ENCODE data around the gene MORN2. TPM values are rescaled to one million over a fixed set of nuclear protein-coding genes. Genes with fewer than 3 reads are reported as not detected.
A peak's percentile ranks its signal among the peaks of the same experiment; 100 is the strongest.

MORN2 gene
- total and polyA plus RNA-seq, 2 of the 13 experiments (the other 11 are each of a cell fraction or from before 2014, with no cell fraction given), result 7.0 to 28.0 TPM

DNA sequence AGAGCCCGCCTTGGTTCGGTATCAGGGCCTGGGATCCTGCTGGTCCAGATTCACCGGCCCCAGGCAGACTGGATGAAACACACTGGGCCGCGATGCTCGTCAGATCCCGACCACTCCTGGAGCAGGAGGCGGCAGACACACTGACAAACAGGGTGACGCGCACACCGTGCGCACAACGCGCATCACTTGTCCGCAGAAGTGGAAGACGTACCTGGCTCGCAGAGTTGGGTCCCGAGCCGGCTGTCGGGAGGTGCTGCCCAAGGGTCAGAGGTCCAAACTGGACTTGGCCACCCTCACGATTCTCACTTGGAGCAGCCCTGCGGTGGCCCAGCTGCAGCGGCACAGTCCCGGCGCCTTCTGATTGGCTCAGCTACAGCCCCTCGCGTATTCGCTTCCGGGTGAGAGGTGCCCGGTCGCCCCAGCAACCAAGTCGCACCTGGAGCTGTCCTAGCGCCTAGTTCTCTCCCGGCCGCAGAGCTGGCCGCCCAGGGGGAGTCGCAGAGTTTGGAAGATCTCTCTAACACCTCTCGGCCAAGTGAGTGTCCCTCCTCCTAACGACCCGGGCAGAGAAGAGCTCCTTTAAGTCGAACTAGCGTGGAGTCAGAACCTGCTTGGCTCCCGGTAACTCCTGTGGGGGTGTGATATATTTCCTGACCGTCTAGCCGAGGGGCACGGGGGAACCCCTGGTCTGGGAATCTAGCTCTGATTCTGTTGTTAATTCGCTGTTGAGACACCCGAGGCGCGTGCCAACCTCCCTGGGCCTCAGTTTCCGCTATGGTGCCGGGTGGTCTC, at the start of gene MORN2, which contains the start of gene DHX57 (continued):
- TF ChIP-seq MAFF (IDR thresholded peaks at IDR 0.05; ENCODE audit: low read depth, low read length), result no peak
- TF ChIP-seq MTA1 (CRISPR knock-in tag; IDR thresholded peaks at IDR 0.05; ENCODE audit: borderline replicate concordance), result peak; percentile 76; the same call in 1 of the 2 replicates
- TF ChIP-seq ZNF850 (CRISPR knock-in tag; conservative IDR thresholded peaks at IDR 0.05), result no peak
- TF ChIP-seq, protein P1, sequence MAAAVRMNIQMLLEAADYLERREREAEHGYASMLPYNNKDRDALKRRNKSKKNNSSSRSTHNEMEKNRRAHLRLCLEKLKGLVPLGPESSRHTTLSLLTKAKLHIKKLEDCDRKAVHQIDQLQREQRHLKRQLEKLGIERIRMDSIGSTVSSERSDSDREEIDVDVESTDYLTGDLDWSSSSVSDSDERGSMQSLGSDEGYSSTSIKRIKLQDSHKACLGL (CRISPR knock-in tag; IDR thresholded peaks at IDR 0.05), result peak; percentile 67; the same call in 1 of the 2 replicates
- no peak for TF ChIP-seq HHEX (CRISPR knock-in tag; IDR thresholded peaks at IDR 0.05)
- TF ChIP-seq TAF15 (IDR thresholded peaks at IDR 0.05; ENCODE audit: low read depth, low read length, poor library complexity, severe bottlenecking), result no peak
- TF ChIP-seq SALL1 (CRISPR knock-in tag; IDR thresholded peaks at IDR 0.05), result peak; percentile 96
- peak; percentile 68 for TF ChIP-seq MED1 (CRISPR knock-in tag; IDR thresholded peaks at IDR 0.05)
- peak; percentile 51 for TF ChIP-seq ZNF547 (CRISPR knock-in tag; IDR thresholded peaks at IDR 0.05)
- peak; percentile 9; the same call in 1 of the 2 replicates for TF ChIP-seq SP4 (CRISPR knock-in tag; IDR thresholded peaks at IDR 0.05)
- TF ChIP-seq CENPX (CRISPR knock-in tag; IDR thresholded peaks at IDR 0.05), result no peak
- peak; percentile 65; the same call in 1 of the 2 replicates for TF ChIP-seq ATF1 (CRISPR knock-in tag; IDR thresholded peaks at IDR 0.05)
- TF ChIP-seq MYC (CRISPR knock-in tag; IDR thresholded peaks at IDR 0.05; ENCODE audit: borderline replicate concordance), result peak; percentile 81; the same call in 1 of the 2 replicates
- TF ChIP-seq, protein P2, sequence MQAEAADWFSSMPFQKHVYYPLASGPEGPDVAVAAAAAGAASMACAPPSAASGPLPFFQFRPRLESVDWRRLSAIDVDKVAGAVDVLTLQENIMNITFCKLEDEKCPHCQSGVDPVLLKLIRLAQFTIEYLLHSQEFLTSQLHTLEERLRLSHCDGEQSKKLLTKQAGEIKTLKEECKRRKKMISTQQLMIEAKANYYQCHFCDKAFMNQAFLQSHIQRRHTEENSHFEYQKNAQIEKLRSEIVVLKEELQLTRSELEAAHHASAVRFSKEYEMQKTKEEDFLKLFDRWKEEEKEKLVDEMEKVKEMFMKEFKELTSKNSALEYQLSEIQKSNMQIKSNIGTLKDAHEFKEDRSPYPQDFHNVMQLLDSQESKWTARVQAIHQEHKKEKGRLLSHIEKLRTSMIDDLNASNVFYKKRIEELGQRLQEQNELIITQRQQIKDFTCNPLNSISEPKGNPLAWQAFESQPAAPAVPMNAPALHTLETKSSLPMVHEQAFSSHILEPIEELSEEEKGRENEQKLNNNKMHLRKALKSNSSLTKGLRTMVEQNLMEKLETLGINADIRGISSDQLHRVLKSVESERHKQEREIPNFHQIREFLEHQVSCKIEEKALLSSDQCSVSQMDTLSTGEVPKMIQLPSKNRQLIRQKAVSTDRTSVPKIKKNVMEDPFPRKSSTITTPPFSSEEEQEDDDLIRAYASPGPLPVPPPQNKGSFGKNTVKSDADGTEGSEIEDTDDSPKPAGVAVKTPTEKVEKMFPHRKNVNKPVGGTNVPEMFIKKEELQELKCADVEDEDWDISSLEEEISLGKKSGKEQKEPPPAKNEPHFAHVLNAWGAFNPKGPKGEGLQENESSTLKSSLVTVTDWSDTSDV (CRISPR knock-in tag; IDR thresholded peaks at IDR 0.05), result no peak
- TF ChIP-seq, protein P3, sequence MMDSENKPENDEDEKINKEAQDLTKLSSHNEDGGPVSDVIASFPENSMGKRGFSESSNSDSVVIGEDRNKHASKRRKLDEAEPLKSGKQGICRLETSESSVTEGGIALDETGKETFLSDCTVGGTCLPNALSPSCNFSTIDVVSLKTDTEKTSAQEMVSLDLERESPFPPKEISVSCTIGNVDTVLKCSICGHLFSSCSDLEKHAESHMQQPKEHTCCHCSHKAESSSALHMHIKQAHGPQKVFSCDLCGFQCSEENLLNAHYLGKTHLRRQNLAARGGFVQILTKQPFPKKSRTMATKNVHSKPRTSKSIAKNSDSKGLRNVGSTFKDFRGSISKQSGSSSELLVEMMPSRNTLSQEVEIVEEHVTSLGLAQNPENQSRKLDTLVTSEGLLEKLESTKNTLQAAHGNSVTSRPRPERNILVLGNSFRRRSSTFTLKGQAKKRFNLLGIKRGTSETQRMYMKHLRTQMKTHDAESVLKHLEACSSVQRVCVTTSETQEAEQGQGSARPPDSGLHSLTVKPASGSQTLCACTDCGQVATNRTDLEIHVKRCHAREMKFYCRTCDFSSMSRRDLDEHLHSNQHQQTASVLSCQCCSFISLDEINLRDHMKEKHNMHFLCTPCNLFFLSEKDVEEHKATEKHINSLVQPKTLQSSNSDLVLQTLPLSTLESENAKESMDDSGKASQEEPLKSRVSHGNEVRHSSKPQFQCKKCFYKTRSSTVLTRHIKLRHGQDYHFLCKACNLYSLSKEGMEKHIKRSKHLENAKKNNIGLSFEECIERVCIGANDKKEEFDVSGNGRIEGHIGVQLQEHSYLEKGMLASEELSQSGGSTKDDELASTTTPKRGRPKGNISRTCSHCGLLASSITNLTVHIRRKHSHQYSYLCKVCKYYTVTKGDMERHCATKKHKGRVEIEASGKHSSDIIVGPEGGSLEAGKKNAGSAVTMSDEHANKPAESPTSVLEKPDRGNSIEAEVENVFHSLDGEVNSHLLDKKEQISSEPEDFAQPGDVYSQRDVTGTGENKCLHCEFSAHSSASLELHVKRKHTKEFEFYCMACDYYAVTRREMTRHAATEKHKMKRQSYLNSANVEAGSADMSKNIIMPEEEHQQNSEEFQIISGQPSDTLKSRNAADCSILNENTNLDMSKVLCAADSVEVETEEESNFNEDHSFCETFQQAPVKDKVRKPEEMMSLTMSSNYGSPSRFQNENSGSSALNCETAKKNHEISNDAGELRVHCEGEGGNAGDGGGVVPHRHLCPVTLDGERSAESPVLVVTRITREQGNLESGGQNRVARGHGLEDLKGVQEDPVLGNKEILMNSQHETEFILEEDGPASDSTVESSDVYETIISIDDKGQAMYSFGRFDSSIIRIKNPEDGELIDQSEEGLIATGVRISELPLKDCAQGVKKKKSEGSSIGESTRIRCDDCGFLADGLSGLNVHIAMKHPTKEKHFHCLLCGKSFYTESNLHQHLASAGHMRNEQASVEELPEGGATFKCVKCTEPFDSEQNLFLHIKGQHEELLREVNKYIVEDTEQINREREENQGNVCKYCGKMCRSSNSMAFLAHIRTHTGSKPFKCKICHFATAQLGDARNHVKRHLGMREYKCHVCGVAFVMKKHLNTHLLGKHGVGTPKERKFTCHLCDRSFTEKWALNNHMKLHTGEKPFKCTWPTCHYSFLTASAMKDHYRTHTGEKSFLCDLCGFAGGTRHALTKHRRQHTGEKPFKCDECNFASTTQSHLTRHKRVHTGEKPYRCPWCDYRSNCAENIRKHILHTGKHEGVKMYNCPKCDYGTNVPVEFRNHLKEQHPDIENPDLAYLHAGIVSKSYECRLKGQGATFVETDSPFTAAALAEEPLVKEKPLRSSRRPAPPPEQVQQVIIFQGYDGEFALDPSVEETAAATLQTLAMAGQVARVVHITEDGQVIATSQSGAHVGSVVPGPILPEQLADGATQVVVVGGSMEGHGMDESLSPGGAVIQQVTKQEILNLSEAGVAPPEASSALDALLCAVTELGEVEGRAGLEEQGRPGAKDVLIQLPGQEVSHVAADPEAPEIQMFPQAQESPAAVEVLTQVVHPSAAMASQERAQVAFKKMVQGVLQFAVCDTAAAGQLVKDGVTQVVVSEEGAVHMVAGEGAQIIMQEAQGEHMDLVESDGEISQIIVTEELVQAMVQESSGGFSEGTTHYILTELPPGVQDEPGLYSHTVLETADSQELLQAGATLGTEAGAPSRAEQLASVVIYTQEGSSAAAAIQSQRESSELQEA (CRISPR knock-in tag; IDR thresholded peaks at IDR 0.05; ENCODE audit: not compliant biosample characterization), result peak; percentile 80
- no peak for TF ChIP-seq LCORL (IDR thresholded peaks at IDR 0.05)
- peak; percentile 75 for TF ChIP-seq LCORL (CRISPR knock-in tag; IDR thresholded peaks at IDR 0.05)
